Caco-2 (cell line): ENCODE measurements around the gene MTA3. TPM values are rescaled to one million over a fixed set of nuclear protein-coding genes. Genes with fewer than 3 reads are reported as not detected.

Experiments used
- BruUV-seq: library from RNA; stranded (reverse); fragments of 400-500 nt; replicated peaks from 2 replicates; lab custom pipeline; 2021; lab: Mats Ljungman, UMichigan
- CTCF ChIA-PET: fragments of 300-600 bp; sonication (Branson Sonifier 250); formaldehyde crosslinking; loops from one replicate; lab custom pipeline; 2022; ENCODE audit warnings: antibody characterized with exemption; lab: Charles Lee
- POLR2A ChIA-PET: fragments of 300-600 bp; sonication (Branson Sonifier 250); formaldehyde crosslinking; loops from one replicate; lab custom pipeline; 2022; ENCODE audit warnings: antibody characterized with exemption; lab: Charles Lee
- DNase-seq, 2 experiments: peaks; one replicate each; pipeline versions ENCODE4 v3.0.0 to v3.0.0-alpha.2; 2020 to 2022
- H3K27me3 ChIP-seq: replicated peaks from 2 replicates; pipeline ENCODE4 v1.6.0; 2011; ENCODE audit warnings: low read length; ENCODE audit not compliant: control insufficient read depth, insufficient read depth
- H3K36me3 ChIP-seq: 2 replicates; pipeline ENCODE4 v1.5.1; 2011; ENCODE audit warnings: low read length; ENCODE audit not compliant: control insufficient read depth, insufficient read depth
- H3K4me1 ChIP-seq: fragments of 250-450 bp; sonication (Bioruptor Pico); 2 replicates; pipeline ENCODE4 v1.5.1; 2020; ENCODE audit warnings: mild to moderate bottlenecking
- H3K4me3 ChIP-seq: 2 replicates; pipeline ENCODE4 v1.5.1; 2011; ENCODE audit warnings: low read depth, mild to moderate bottlenecking, control low read depth, low read length
- H3K9me3 ChIP-seq: fragments of 250-450 bp; sonication (Bioruptor Pico); 2 replicates; pipeline ENCODE4 v1.5.1; 2020; ENCODE audit warnings: mild to moderate bottlenecking, moderate library complexity
- H3K27ac Mint-ChIP-seq: one replicate; pipeline ENCODE4 v1.8.0; 2022; ENCODE audit warnings: mixed read lengths; ENCODE audit not compliant: unreplicated experiment
- H3K27me3 Mint-ChIP-seq: one replicate; pipeline ENCODE4 v1.8.0; 2022; ENCODE audit warnings: mixed read lengths; ENCODE audit not compliant: insufficient read depth, unreplicated experiment
- H3K36me3 Mint-ChIP-seq: one replicate; pipeline ENCODE4 v1.8.0; 2022; ENCODE audit warnings: mild to moderate bottlenecking, mixed read lengths; ENCODE audit not compliant: insufficient read depth, unreplicated experiment
- H3K4me1 Mint-ChIP-seq: one replicate; pipeline ENCODE4 v1.8.0; 2022; ENCODE audit warnings: low read depth, mixed read lengths; ENCODE audit not compliant: unreplicated experiment
- H3K4me3 Mint-ChIP-seq: one replicate; pipeline ENCODE4 v1.8.0; 2022; ENCODE audit warnings: mild to moderate bottlenecking, moderate library complexity, mixed read lengths; ENCODE audit not compliant: unreplicated experiment
- H3K9me3 Mint-ChIP-seq: one replicate; pipeline ENCODE4 v1.8.0; 2022; ENCODE audit warnings: mixed read lengths; ENCODE audit not compliant: unreplicated experiment
- CTCF ChIP-seq, 2 experiments: fragments of 200-600 bp in 1 of 2; IDR thresholded peaks; 1 replicate in 1 of 2; 2 replicates in 1 of 2; pipeline versions ENCODE4 v1.5.1 to v1.8.0; 2011 to 2022; ENCODE audit warnings: antibody characterized with exemption in 1 of 2, control low read depth in 1 of 2, inconsistent platforms in 1 of 2, low read depth in 1 of 2, low read length in 1 of 2, mild to moderate bottlenecking in 1 of 2, moderate library complexity in 1 of 2; ENCODE audit not compliant: insufficient read depth in 1 of 2, severe bottlenecking in 1 of 2, unreplicated experiment in 1 of 2
- intact Hi-C: fragments of 100-400 bp; cut with micrococcal nuclease; formaldehyde crosslinking; loops from one replicate; pipeline ENCODE4 v1.10.0; 2022; ENCODE audit not compliant: unreplicated experiment
- total RNA-seq: library from RNA; stranded (reverse); gene quantifications from 2 replicates; pipeline ENCODE4 v1.2.3, GENCODE V29; 2022

Gene MTA3
- total RNA-seq, 1 experiment from 2014 or later = 85.7 TPM

- H3K4me1 Mint-ChIP-seq = peaks cover 12% of the 10 kb centered on the region
- no peaks in the 10 kb centered on the region for H3K9me3 Mint-ChIP-seq
Measured at GRCh38 chr2:42804338-42804737, 235.9 kb downstream of the MTA3 start.

GRCh38 chr2:42804891-42805290 lies 236.5 kb downstream of the MTA3 start:
- no peak overlapping the region for H3K4me3 Mint-ChIP-seq
- POLR2A ChIA-PET = interaction anchor here (1.2 kb wide), 1 partner anchor 12 kb away, joined by 3 read pairs; the partner anchor contains the start of gene HAAO
- Histone ChIP-seq H3K36me3 (no peaks in the 10 kb centered on the region), H3K4me3 (no peak overlapping the region), H3K9me3 (no peaks in the 10 kb centered on the region), H3K27me3 (no peaks in the 10 kb centered on the region), H3K4me1 (peaks cover 5% of the 10 kb centered on the region; the same call in 1 of the 2 replicates)
- BruUV-seq = no TSS peak
- H3K27ac Mint-ChIP-seq = no peak overlapping the region
- peaks cover 13% of the 10 kb centered on the region for H3K4me1 Mint-ChIP-seq
- DNase-seq = no peak
- peaks cover 7% of the 10 kb centered on the region for H3K36me3 Mint-ChIP-seq
- CTCF ChIA-PET = no interaction called here
- H3K9me3 Mint-ChIP-seq = no peaks in the 10 kb centered on the region
- intact Hi-C loops = no loop called here
- H3K27me3 Mint-ChIP-seq = peaks cover 3% of the 10 kb centered on the region
- no peak for TF ChIP-seq CTCF (IDR thresholded peaks at IDR 0.05; ENCODE audit: insufficient read depth in 1 of 2, low read depth in 1 of 2, low read length in 1 of 2, severe bottlenecking in 1 of 2, unreplicated experiment in 1 of 2)

More at GRCh38 chr2:42804338-42804737, 235.9 kb downstream of the MTA3 start:
- Mint-ChIP-seq H3K4me3 (no peak overlapping the region), H3K36me3 (peaks cover 12% of the 10 kb centered on the region), H3K27me3 (peaks cover 3% of the 10 kb centered on the region), H3K27ac (no peak overlapping the region)
- Histone ChIP-seq H3K4me3 (no peak overlapping the region), H3K27me3 (no peaks in the 10 kb centered on the region), H3K4me1 (peaks cover 5% of the 10 kb centered on the region; the same call in 1 of the 2 replicates), H3K36me3 (no peaks in the 10 kb centered on the region), H3K9me3 (no peaks in the 10 kb centered on the region)
- ChIA-PET CTCF (no interaction called here), POLR2A (interaction anchor here (1.2 kb wide), 1 partner anchor 12 kb away, joined by 3 read pairs; the partner anchor contains the start of gene HAAO)
- DNase-seq = no peak
- TF ChIP-seq CTCF (IDR thresholded peaks at IDR 0.05; ENCODE audit: insufficient read depth in 1 of 2, low read depth in 1 of 2, low read length in 1 of 2, severe bottlenecking in 1 of 2, unreplicated experiment in 1 of 2) = no peak
- BruUV-seq = no TSS peak
- intact Hi-C loops = no loop called here

Other genes starting within 250 kb of the MTA3 start
- gene COX7A2L, start 207.4 kb upstream of the MTA3 start, total RNA-seq = 117 and 125 TPM in 2 replicates
- gene KCNG3, start 74.7 kb upstream of the MTA3 start, total RNA-seq = 1.0 and 1.1 TPM in 2 replicates
- 10.9 and 11.0 TPM in 2 replicates for gene OXER1, start 195.5 kb downstream of the MTA3 start, total RNA-seq
- 44.1 and 47.5 TPM in 2 replicates for gene HAAO, start 224.0 kb downstream of the MTA3 start, total RNA-seq